Measurements from ENCODE around the gene ELP1. TPM values are rescaled to one million over a fixed set of nuclear protein-coding genes. Genes with fewer than 3 reads are reported as not detected.

ELP1 gene
- total and polyA plus RNA-seq, 7 donors: 3.9 to 17.2 (median 11.0) TPM

DNA sequence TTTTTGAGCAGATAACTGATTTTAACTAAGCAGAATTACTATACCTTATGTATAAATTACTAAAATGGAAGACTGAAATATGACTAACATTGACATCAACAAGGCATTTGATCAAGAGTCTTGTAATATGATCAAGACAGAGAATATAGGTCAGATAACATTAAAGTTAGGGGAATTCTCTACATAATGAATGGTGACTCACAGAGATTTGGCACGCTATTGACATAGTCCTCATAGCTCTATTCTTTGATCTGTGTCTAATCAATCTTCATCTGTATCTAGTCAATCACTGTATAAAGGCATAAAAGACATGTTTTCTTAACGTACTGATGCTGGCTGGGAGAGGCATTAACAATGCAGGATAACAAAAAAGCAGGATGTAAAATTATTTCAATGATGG is 17.7 kb upstream of the ELP1 start:
- H3K36me3 ChIP-seq: peaks cover 0 to 12% (median 0%) of the 10 kb centered on the region in 4 donors
- no peak for TF ChIP-seq POLR2AphosphoS5 (IDR thresholded peaks at IDR 0.05)
- no peak for TF ChIP-seq POLR2A (IDR thresholded peaks at IDR 0.05)
- no peak for TF ChIP-seq EP300 (IDR thresholded peaks at IDR 0.05)
- TF ChIP-seq, protein P1, sequence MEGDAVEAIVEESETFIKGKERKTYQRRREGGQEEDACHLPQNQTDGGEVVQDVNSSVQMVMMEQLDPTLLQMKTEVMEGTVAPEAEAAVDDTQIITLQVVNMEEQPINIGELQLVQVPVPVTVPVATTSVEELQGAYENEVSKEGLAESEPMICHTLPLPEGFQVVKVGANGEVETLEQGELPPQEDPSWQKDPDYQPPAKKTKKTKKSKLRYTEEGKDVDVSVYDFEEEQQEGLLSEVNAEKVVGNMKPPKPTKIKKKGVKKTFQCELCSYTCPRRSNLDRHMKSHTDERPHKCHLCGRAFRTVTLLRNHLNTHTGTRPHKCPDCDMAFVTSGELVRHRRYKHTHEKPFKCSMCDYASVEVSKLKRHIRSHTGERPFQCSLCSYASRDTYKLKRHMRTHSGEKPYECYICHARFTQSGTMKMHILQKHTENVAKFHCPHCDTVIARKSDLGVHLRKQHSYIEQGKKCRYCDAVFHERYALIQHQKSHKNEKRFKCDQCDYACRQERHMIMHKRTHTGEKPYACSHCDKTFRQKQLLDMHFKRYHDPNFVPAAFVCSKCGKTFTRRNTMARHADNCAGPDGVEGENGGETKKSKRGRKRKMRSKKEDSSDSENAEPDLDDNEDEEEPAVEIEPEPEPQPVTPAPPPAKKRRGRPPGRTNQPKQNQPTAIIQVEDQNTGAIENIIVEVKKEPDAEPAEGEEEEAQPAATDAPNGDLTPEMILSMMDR (IDR thresholded peaks at IDR 0.05): no peak
- DNase-seq: no peak
- H3K4me1 ChIP-seq: peaks cover 0 to 10% (median 8%) of the 10 kb centered on the region in 4 donors
- no peak overlapping the region for H3K27ac ChIP-seq
- H3K9me3 ChIP-seq: no peaks in the 10 kb centered on the region
- no peak overlapping the region for H3K4me3 ChIP-seq
- intact Hi-C loops (cut with DNase I): no loop called here
- H3K27me3 ChIP-seq: no peaks in the 10 kb centered on the region
- WGBS, 2 donors: 71 to 88% methylated on average over 2 of the region's 2 CpGs

DNA sequence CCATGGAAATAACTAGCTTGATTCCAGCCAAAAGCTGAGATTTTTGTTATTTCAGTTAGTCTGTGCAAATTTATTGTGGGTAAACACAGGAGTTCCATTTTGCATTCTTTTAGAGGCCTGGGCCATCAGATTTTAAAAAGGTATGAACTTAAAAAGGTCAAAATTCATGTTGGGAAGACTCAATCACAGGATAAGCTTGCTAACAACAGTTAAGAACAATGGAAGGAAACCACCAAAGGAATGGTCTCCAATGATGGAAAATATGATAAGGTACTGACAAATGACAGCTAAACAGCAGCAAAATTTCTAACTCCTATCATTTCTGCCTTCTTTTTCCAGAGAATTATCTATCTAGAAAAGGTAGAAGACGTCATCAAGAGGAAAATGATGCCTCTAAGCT is 16.2 kb upstream of the ELP1 start:
- intact Hi-C loops (cut with DNase I): no loop called here
- TF ChIP-seq POLR2A (IDR thresholded peaks at IDR 0.05) (no peak), POLR2AphosphoS5 (IDR thresholded peaks at IDR 0.05) (no peak), EP300 (IDR thresholded peaks at IDR 0.05) (no peak)
- TF ChIP-seq, protein P1 (IDR thresholded peaks at IDR 0.05): no peak
- H3K4me1 ChIP-seq: peaks cover 0 to 10% (median 8%) of the 10 kb centered on the region in 4 donors
- no peaks in the 10 kb centered on the region for H3K9me3 ChIP-seq
- no peak overlapping the region for H3K4me3 ChIP-seq
- WGBS, 2 donors: 76 to 90% methylated on average over 1 of the region's 1 CpG
- H3K36me3 ChIP-seq: peaks cover 0 to 12% (median 0%) of the 10 kb centered on the region in 4 donors
- no peaks in the 10 kb centered on the region for H3K27me3 ChIP-seq
- H3K27ac ChIP-seq: no peak overlapping the region
- DNase-seq: no peak

DNA sequence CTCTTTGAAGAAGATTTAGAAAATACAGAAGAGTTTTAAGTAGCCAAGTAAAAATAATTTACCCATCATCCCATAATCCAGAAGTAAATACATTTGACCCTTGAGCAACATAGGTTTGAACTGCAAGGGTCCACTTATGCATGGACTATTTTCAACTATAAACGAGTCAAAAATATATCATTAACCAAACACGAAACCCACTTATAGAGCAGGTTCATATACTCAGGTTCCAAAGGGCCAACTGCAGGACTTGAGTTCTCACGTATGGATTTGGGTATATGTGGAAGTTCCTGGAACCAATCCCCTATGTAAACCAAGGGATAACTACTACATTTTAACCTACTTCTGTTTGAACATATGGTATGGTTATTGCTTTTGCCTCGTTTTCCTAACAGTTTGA is 6.1 kb upstream of the ELP1 start:
- Histone ChIP-seq H3K27me3 (no peaks in the 10 kb centered on the region), H3K27ac (no peak overlapping the region), H3K4me1 (peaks cover 0 to 7% (median 6%) of the 10 kb centered on the region in 4 donors), H3K9me3 (no peaks in the 10 kb centered on the region), H3K36me3 (peaks cover 0 to 54% (median 6%) of the 10 kb centered on the region in 4 donors), H3K4me3 (no peak overlapping the region)
- DNase-seq: no peak
- WGBS, 2 donors: 80 to 90% methylated on average over 4 of the region's 4 CpGs
- TF ChIP-seq EP300 (IDR thresholded peaks at IDR 0.05): no peak
- TF ChIP-seq POLR2A (IDR thresholded peaks at IDR 0.05): no peak
- TF ChIP-seq, protein P1 (IDR thresholded peaks at IDR 0.05): no peak
- no peak for TF ChIP-seq POLR2AphosphoS5 (IDR thresholded peaks at IDR 0.05)
- intact Hi-C loops (cut with DNase I): loop anchor here (10.0 kb wide), 2 partner anchors 475 to 1455 kb away; partner anchors contain the start of gene KLF4

DNA sequence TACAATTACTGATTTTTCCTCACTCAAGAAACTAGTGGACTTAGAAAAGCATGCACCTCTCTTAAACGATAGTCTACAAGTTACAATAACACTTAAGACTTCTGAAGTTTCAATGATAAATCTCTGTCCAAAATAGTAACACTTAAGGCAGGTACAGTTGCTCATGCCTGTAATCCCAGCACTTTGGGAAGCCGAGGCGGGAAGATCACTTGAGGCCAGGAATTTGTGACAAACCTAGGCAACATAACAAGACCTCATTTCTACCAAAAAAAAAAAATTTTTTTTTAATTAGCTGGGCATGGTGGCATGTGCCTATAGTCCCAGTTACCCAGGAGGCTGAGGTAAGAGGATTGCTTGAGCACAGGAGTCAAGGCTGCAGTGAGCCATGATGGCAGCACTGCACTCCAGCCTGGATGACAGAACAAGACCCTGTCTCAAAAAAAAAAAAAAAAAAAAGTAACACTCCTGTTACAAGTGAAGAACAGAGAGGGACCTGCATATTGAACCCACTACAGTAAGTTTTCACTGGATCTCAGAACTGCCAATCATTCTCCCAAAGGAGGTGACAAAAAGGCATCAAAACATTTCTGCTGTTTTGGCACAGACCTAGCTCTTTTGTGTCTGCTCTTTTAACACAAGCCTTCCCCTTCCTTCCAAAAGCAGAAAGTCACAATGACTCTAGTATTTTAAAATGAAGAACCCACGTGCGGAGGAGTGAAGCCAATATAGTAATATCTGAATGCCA is 3.8 kb upstream of the ELP1 start:
- Histone ChIP-seq H3K4me3 (no peak overlapping the region), H3K4me1 (peaks cover 0 to 17% (median 15%) of the 10 kb centered on the region in 4 donors), H3K9me3 (no peaks in the 10 kb centered on the region), H3K27me3 (no peaks in the 10 kb centered on the region), H3K36me3 (peaks cover 0 to 41% (median 3%) of the 10 kb centered on the region in 4 donors), H3K27ac (no peak overlapping the region)
- TF ChIP-seq POLR2AphosphoS5 (IDR thresholded peaks at IDR 0.05) (no peak), EP300 (IDR thresholded peaks at IDR 0.05) (no peak), POLR2A (IDR thresholded peaks at IDR 0.05) (no peak)
- TF ChIP-seq, protein P1 (IDR thresholded peaks at IDR 0.05): no peak
- DNase-seq: no peak
- intact Hi-C loops (cut with DNase I): loop anchor here (10.0 kb wide), 2 partner anchors 477 to 1453 kb away; partner anchors contain the start of gene KLF4
- 92% methylated on average over 5 of the region's 5 CpGs for WGBS, 2 donors

Measured in sigmoid colon (tissue), 7 donors.